Measurements from ENCODE around the gene LNX2.

- no peak for TF ChIP-seq CTCF (IDR thresholded peaks at IDR 0.05; ENCODE audit: insufficient read depth, low read length)
- no peak for TF ChIP-seq POLR2AphosphoS5 (IDR thresholded peaks at IDR 0.05; ENCODE audit: low read depth)
- TF ChIP-seq REST (IDR thresholded peaks at IDR 0.05; ENCODE audit: insufficient replicate concordance, low read depth), result no peak
- no peak for TF ChIP-seq GABPA (IDR thresholded peaks at IDR 0.05; ENCODE audit: low read depth)
- no peak; the same call in 1 of the 2 replicates for TF ChIP-seq SPI1 (IDR thresholded peaks at IDR 0.05; ENCODE audit: borderline replicate concordance, low read depth)
Measured at GRCh38 chr13:27595055-27595811, 25.1 kb downstream of the LNX2 start.

All from HL-60 (cell line).